NOMO-1 (cell line): Measurements from ENCODE around the gene RHOV.

Source experiments
- DNase-seq, 2 experiments: peaks; one replicate each; lab custom pipeline; 2025; ENCODE audit not compliant: unreplicated experiment in 2 of 2; lab: John Stamatoyannopoulos, UW

The RHOV gene

GRCh38 chr15:40873694-40874561 is at the start of gene RHOV:
RHOV (minus strand) TSS chr15:40874234; CDS start chr15:40874139, 95 bp downstream.
- peak; percentile 24 to 35 for DNase-seq

- DNase-seq = no peak
Measured at GRCh38 chr15:40923551-40923950, 49.5 kb upstream of the RHOV start.

GRCh38 chr15:40922608-40923005 is 48.6 kb upstream of the RHOV start:
- no peak for DNase-seq

- no peak for DNase-seq
Measured at GRCh38 chr15:40921949-40922607, 48.0 kb upstream of the RHOV start.

- DNase-seq = no peak
Measured at GRCh38 chr15:40918799-40919392, 44.9 kb upstream of the RHOV start.

DNA sequence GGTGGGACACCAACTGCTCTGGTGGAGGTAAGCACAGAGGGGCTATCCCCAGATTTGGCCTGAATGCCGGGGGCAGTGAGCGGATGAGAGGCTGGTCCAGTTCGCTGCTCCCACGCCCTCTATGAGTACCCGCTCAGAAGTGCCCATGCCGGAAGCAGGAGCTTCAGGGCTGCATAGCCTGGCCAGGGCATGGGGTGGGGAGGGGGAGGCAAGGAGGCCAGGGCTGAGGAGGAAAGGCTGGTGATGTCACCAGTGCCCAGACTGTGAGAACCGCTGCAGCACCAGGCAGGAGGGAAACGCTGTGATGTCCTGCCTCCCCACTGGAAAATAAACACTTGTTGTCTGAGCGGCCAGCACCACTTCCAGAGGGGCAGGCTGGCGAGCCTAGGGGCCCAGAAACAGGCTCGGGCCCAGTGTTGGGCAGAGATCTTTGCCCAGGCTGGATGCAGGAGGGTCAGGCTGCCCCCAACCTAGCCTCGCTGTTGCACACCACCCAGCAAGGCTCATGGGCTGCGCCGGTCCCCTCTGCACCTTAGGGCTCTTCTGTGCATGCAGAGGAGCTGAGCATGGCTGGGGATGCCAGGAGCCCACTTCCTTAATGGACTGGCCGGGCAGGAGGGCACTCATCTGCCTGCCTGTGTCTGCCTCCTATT is 44.2 kb upstream of the RHOV start:
- no peak for DNase-seq

DNA sequence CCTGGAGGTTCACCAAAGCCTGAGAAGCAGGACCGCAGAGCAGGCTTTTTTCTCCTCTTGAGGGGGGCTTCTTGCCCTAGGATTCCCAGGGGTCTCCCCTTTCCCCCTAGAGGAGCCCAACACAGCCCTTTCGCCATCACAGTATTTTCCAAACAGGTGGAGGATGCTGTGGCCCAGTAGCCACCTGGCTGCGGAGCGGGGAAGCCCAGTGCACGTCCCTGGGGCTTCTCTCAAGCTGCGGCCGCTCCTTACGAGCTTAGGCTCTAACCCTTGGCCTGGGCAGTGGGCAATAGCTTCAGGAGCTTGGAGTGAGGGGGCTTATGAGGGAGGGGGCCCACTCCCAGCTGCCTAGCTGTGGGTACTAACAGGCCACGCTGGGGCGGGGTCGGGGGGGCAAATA is 43.6 kb upstream of the RHOV start:
- DNase-seq = no peak

GRCh38 chr15:40915679-40916078 is 41.6 kb upstream of the RHOV start:
- no peak for DNase-seq

GRCh38 chr15:40915116-40915661 is 41.2 kb upstream of the RHOV start:
- DNase-seq = no peak

GRCh38 chr15:40914486-40914885 is 40.5 kb upstream of the RHOV start:
- DNase-seq = no peak

DNA sequence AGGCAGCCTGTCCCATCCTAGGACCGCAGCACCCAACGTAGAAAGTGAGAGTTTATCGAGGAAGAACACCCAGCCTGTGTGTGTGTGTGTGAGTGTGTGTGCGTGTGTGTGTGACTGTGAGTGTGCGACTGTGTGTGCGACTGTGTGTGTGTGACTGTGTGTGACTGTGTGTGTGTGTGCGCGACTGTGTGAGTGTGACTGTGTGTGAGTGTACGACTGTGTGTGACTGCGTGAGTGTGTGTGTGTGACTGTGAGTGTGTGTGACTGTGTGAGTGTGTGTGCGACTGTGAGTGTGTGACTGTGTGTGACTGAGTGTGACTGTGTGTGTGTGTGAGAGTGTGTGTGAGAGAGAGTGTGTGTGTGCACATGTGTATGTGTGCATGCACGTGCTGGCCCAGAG is 40.0 kb upstream of the RHOV start:
- DNase-seq = no peak

GRCh38 chr15:40912478-40912877 is 38.4 kb upstream of the RHOV start:
- no peak for DNase-seq

DNA sequence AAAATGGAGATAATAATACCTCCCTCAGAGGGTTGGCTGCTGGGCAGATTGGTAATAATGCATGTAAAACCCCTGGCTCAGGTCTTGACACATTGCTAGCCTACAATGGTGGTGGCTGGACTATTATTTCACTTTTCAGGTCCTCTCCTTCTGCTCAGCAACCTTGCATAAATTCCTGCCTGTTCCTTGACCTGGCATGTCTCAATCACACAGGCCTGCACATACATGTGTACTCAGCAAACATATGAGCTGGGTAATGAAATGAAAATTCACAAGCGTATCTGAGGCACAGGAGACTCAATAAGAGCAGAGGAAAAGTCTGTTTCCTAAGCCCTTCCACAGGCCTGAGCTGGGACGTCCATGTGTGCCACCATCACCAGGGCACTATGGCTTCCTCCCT is 37.7 kb upstream of the RHOV start:
- DNase-seq = no peak

GRCh38 chr15:40911141-40911540 is 37.1 kb upstream of the RHOV start:
- DNase-seq = no peak

DNA sequence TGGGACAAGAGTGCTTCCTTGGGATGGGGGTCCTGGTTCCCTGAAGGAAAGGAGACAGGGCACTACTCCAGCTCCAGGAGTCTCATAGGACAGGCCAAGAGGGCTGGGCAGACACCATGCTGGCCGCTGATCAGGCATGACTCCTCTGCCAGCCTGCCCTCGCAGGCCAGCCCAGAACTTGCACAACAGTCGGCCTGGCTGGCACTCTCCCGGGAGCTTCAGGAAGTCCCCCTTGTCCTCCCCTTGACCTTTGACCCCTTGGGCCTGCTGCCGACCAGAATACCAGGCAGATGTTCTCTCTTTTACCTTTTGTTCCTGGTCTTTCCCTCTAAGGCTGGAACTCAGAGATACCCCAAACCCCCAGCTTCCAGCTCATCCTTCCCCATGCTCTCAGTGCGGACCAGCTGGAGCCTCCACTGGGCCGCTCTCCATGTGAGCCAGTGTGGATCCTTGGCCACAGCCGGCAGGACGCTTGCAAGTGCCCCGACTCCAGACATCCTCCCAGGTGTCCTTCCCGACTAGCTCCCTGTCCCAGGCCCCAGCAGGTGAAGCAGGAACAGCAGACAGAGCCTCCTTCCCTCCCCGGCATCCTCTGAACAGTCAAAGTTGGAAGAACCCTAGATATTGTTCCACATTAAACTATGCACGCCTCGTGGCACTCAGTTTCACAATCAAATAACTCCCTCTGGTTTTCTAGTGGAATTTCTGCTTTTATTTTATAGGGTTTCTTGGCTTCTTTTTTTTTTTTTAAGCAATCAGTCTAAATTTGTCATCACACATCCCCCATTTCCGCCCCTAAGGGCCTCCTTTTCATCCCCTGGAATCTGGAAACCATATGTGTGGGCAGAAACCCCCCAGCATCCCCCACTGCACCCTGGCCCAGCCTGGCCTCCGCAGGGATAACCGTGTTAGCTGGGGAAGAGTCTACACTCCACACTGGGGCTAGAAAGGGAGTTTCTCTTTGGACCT is 35.9 kb upstream of the RHOV start:
- peak; percentile 52 to 55 for DNase-seq

DNA sequence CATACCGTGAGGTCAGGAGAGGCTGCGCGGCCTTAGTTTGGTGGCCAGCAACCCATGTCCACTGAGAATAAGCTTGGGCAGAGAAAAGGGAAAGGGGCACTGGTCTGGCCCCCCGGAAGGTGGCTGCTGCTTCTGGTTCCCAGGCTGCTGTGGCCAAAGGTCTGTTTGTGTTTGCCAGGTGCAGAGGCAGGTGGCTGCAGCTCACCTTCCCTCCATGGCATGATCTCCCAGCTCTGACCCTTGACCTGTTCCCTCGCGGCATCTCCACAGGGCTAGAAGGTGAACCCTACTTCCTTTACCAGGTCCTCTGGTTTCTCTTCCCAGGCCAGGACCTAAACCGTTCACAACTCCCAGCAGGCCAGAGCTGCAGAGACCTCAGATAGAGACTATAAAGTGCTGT is 34.1 kb upstream of the RHOV start:
- DNase-seq = no peak

DNA sequence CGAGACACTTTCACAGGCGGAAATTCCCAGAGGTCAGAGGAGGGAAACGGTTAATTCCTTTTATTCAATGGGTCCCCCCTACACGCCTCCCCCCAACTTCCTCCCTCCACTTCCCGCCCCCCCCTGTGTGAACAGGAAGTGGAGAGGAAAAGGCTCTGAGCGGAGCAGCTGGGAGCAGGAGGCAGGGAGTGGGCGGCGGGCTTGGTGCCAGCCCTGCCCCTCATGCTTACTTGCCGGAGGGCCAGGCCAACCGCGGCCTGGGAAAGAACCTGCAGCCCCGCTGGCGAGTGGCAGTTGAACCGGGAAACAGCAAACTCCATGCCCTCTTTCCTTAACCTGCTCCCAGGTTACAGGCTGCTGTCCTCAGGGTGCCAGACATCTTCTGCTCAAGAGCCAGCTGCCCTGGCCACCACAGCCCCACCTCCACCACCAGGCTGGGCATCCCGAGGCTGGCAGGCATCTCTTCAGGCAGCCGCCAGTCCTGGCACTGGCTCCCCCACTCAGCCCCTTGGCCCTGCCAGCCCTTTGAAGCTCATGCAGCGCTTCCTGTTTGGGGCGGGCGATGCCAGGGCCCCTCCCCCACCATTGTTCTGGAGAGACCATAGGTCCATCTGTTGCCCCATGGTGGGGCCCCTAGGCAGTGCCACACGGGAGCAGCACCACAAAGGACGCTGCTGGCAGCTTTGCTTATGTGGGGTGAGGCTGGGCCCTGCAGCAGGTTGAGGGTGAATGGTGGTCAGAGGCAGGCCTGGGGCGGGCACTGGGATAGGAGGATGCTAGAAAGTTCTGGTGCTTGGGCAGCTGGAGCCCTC is 33.2 kb upstream of the RHOV start:
- no peak for DNase-seq

GRCh38 chr15:40906091-40906990 is 32.3 kb upstream of the RHOV start:
- peak; percentile 69 to 73 for DNase-seq
